ENCODE results near the gene ALG12.

ALG12 gene

GRCh38 chr22:49917974-49918910 is at the start of gene ALG12, which contains the start of gene CRELD2:
Gene ALG12 (minus strand): TSS chr22:49918438. CDS start chr22:49913765, 4,673 bp downstream.
Gene CRELD2 (plus strand): TSS chr22:49918634. CDS start chr22:49918770, 136 bp downstream.
- DNase-seq (ENCODE audit: low read depth in 3 of 3): peak; percentile 93 to 96 (median 95)

- no peak for DNase-seq (ENCODE audit: low read depth in 3 of 3)
Measured at GRCh38 chr22:49967706-49968208, 49.5 kb upstream of the ALG12 start.

GRCh38 chr22:49966774-49967705 is 48.8 kb upstream of the ALG12 start:
- no peak for DNase-seq (ENCODE audit: low read depth in 3 of 3)

- DNase-seq (ENCODE audit: low read depth in 3 of 3): no peak
Measured at GRCh38 chr22:49966041-49966773, 48.0 kb upstream of the ALG12 start.

GRCh38 chr22:49965091-49966040 is 47.1 kb upstream of the ALG12 start:
- no peak for DNase-seq (ENCODE audit: low read depth in 3 of 3)

- no peak for DNase-seq (ENCODE audit: low read depth in 3 of 3)
Measured at GRCh38 chr22:49964136-49965090, 46.2 kb upstream of the ALG12 start.

GRCh38 chr22:49963647-49964026 is 45.4 kb upstream of the ALG12 start:
- DNase-seq (ENCODE audit: low read depth in 3 of 3): no peak

GRCh38 chr22:49962751-49963646 is 44.8 kb upstream of the ALG12 start:
- DNase-seq (ENCODE audit: low read depth in 3 of 3): no peak

GRCh38 chr22:49962012-49962750 is 43.9 kb upstream of the ALG12 start:
- peak; percentile 81 to 87 (median 82) for DNase-seq (ENCODE audit: low read depth in 3 of 3)

- DNase-seq (ENCODE audit: low read depth in 3 of 3): no peak
Measured at GRCh38 chr22:49961601-49962011, 43.4 kb upstream of the ALG12 start.

GRCh38 chr22:49961005-49961600 is 42.9 kb upstream of the ALG12 start:
- peak in 1 of 3 experiments; percentile 34 for DNase-seq (ENCODE audit: low read depth in 3 of 3)

GRCh38 chr22:49960159-49961004 is 42.1 kb upstream of the ALG12 start, which contains the start of gene PIM3:
Gene PIM3 (plus strand): TSS chr22:49960772. CDS start chr22:49960948, 176 bp downstream.
- peak; percentile 87 to 92 (median 89) for DNase-seq (ENCODE audit: low read depth in 3 of 3)

GRCh38 chr22:49959782-49960158 is 41.5 kb upstream of the ALG12 start:
- peak in 1 of 3 experiments; percentile 32 for DNase-seq (ENCODE audit: low read depth in 3 of 3)

GRCh38 chr22:49958931-49959781 is 40.9 kb upstream of the ALG12 start:
- DNase-seq (ENCODE audit: low read depth in 3 of 3): no peak
